ENCODE measurements around the gene STING1. TPM values are rescaled to one million over a fixed set of nuclear protein-coding genes. Genes with fewer than 3 reads are reported as not detected.

STING1 gene
- total and polyA plus RNA-seq, 2 of the 13 experiments (the other 11 are each of a cell fraction or from before 2014, with no cell fraction given) = 1.3 to 4.4 TPM

GRCh38 chr5:139503036-139503817 is 20.7 kb upstream of the STING1 start (continued):
- TF ChIP-seq ZNF280D (CRISPR knock-in tag; IDR thresholded peaks at IDR 0.05) = 0 out of 2 replicates have a peak, but pooled peaks have one; percentile 86
- 0 out of 2 replicates have a peak, but pooled peaks have one; percentile 64 for TF ChIP-seq ZBTB7A (CRISPR knock-in tag; IDR thresholded peaks at IDR 0.05)
- peak; percentile 31; the same call in 1 of the 2 replicates for TF ChIP-seq ERF (CRISPR knock-in tag; IDR thresholded peaks at IDR 0.05)
- peak; percentile 34; the same call in 1 of the 2 replicates for TF ChIP-seq RXRB (CRISPR knock-in tag; IDR thresholded peaks at IDR 0.05; ENCODE audit: borderline replicate concordance)

GRCh38 chr5:139501381-139501780 is 18.8 kb upstream of the STING1 start:
- Histone ChIP-seq H3K36me3 (replicated peaks in 1 of 2; ENCODE audit: control insufficient read depth in 1 of 2, insufficient read depth in 2 of 2, low read length in 2 of 2) (0 out of 5 replicates have a peak, but pooled peaks cover 0 to 2% of the 10 kb centered on the region in 2 experiments), H3K27me3 (ENCODE audit: control insufficient read depth in 1 of 2, insufficient read depth in 2 of 2, low read length in 2 of 2) (no peaks in the 10 kb centered on the region; a peak in 1 of 5 replicates), H3K4me2 (ENCODE audit: low read depth, low read length) (no peak overlapping the region), H3K9me3 (ENCODE audit: low read length) (no peaks in the 10 kb centered on the region), H2AFZ (ENCODE audit: low read length) (no peak overlapping the region), H3K4me3 (replicated peaks in 1 of 3; ENCODE audit: insufficient read depth in 1 of 3, low read depth in 2 of 3, low read length in 3 of 3) (no peak overlapping the region), H3K79me2 (ENCODE audit: insufficient read depth, low read length) (peaks cover 28% of the 10 kb centered on the region), H3K27ac (ENCODE audit: extremely low read length, insufficient read depth, low read length) (no peak overlapping the region), H4K20me1 (ENCODE audit: insufficient read depth, low read length) (0 out of 2 replicates have a peak, but pooled peaks cover 6% of the 10 kb centered on the region), H3K9ac (ENCODE audit: insufficient read depth, low read depth, low read length) (no peak overlapping the region), H3K4me1 (ENCODE audit: insufficient read depth, low read length) (peaks cover 22% of the 10 kb centered on the region)
- no TSS peak for BruUV-seq (replicated peaks)
- FAIRE-seq = no peak
- no peak for ATAC-seq
- in situ Hi-C loops (cut with HindIII; ENCODE audit: extremely low pct_ligation_motif_present, low pct_unique_long_range_greater_than_20kb) (no loop called here), intact Hi-C loops (cut with micrococcal nuclease; ENCODE audit: unreplicated experiment) (loop anchor here (5.0 kb wide), 1 partner anchor 64 kb away; the partner anchor contains the start of gene DNAJC18)
- ChIA-PET POLR2A (interaction anchor here (3.0 kb wide), 1 partner anchor 60 kb away, joined by 23 read pairs; the partner anchor contains the start of gene UBE2D2), CTCF (ENCODE audit: low intra/inter-chr PET ratio, low total read pairs) (no interaction called here)
- TF ChIP-seq, protein P1, sequence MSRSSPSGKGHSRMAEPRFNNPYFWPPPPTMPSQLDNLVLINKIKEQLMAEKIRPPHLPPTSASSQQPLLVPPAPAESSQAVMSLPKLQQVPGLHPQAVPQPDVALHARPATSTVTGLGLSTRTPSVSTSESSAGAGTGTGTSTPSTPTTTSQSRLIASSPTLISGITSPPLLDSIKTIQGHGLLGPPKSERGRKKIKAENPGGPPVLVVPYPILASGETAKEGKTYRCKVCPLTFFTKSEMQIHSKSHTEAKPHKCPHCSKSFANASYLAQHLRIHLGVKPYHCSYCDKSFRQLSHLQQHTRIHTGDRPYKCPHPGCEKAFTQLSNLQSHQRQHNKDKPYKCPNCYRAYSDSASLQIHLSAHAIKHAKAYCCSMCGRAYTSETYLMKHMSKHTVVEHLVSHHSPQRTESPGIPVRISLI (CRISPR knock-in tag; IDR thresholded peaks at IDR 0.05; ENCODE audit: borderline replicate concordance) = no peak
- TF ChIP-seq NRL (CRISPR knock-in tag; IDR thresholded peaks at IDR 0.05; ENCODE audit: borderline replicate concordance) = no peak
- TF ChIP-seq, protein P2, sequence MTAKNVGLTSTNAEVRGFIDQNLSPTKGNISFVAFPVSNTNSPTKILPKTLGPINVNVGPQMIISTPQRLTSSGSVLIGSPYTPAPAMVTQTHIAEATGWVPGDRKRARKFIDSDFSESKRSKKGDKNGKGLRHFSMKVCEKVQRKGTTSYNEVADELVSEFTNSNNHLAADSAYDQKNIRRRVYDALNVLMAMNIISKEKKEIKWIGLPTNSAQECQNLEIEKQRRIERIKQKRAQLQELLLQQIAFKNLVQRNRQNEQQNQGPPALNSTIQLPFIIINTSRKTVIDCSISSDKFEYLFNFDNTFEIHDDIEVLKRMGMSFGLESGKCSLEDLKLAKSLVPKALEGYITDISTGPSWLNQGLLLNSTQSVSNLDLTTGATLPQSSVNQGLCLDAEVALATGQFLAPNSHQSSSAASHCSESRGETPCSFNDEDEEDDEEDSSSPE (CRISPR knock-in tag; IDR thresholded peaks at IDR 0.05) = no peak
- no peak for TF ChIP-seq MTA3 (CRISPR knock-in tag; IDR thresholded peaks at IDR 0.05)
- no peak for TF ChIP-seq HIVEP1 (CRISPR knock-in tag; IDR thresholded peaks at IDR 0.05)
- no peak for TF ChIP-seq ZNF775 (CRISPR knock-in tag; IDR thresholded peaks at IDR 0.05; ENCODE audit: borderline replicate concordance)
- no peak for TF ChIP-seq CAMTA2 (CRISPR knock-in tag; IDR thresholded peaks at IDR 0.05; ENCODE audit: borderline replicate concordance)
- no peak for TF ChIP-seq ZNF883 (CRISPR knock-in tag; IDR thresholded peaks at IDR 0.05; ENCODE audit: not compliant biosample characterization)
- TF ChIP-seq, protein P3, sequence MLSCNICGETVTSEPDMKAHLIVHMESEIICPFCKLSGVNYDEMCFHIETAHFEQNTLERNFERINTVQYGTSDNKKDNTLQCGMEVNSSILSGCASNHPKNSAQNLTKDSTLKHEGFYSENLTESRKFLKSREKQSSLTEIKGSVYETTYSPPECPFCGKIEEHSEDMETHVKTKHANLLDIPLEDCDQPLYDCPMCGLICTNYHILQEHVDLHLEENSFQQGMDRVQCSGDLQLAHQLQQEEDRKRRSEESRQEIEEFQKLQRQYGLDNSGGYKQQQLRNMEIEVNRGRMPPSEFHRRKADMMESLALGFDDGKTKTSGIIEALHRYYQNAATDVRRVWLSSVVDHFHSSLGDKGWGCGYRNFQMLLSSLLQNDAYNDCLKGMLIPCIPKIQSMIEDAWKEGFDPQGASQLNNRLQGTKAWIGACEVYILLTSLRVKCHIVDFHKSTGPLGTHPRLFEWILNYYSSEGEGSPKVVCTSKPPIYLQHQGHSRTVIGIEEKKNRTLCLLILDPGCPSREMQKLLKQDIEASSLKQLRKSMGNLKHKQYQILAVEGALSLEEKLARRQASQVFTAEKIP (CRISPR knock-in tag; IDR thresholded peaks at IDR 0.05; ENCODE audit: borderline replicate concordance) = no peak
- no peak for DNase-seq (ENCODE audit: low spot score)
- 84% methylated on average over 4 of the region's 4 CpGs for WGBS (ENCODE audit: low lambda C conversion rate)

Data from HepG2 (cell line).